Measurements from ENCODE around the gene WAS. TPM values are rescaled to one million over a fixed set of nuclear protein-coding genes. Genes with fewer than 3 reads are reported as not detected.

The WAS gene
- total and polyA plus RNA-seq, 2 experiments from 2014 or later: 0.32 to 0.56 TPM

DNA sequence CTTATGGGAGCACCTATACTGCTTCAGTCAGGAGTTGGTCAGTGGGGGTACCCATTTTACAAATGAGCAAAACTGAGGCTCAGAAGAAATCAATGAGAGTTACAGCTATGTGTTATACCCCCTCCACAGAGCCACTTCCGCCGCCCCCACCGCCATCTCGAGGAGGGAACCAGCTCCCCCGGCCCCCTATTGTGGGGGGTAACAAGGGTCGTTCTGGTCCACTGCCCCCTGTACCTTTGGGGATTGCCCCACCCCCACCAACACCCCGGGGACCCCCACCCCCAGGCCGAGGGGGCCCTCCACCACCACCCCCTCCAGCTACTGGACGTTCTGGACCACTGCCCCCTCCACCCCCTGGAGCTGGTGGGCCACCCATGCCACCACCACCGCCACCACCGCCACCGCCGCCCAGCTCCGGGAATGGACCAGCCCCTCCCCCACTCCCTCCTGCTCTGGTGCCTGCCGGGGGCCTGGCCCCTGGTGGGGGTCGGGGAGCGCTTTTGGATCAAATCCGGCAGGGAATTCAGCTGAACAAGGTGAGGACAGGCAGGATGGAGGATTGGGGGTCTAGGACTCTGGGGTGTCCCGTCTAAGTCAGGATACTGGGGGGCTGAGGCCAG is 5.0 kb downstream of the WAS start:
- H2AFZ ChIP-seq: no peak overlapping the region
- Mint-ChIP-seq H3K4me1 (peaks cover 9% of the 10 kb centered on the region; the same call in 2 of the 3 replicates), H3K27me3 (ENCODE audit: insufficient read depth, low read depth, poor library complexity) (peaks cover 2% of the 10 kb centered on the region), H3K27ac (no peak overlapping the region), H3K36me3 (ENCODE audit: low read depth) (no peaks in the 10 kb centered on the region; the same call in 2 of the 3 replicates), H3K4me3 (no peak overlapping the region), H3K9me3 (no peaks in the 10 kb centered on the region; the same call in 2 of the 3 replicates)
- no peaks in the 10 kb centered on the region for H3K9me2 ChIP-seq (ENCODE audit: insufficient read depth)
- H3K27ac ChIP-seq (ENCODE audit: low read depth): no peak overlapping the region
- no peaks in the 10 kb centered on the region for H3K27me3 ChIP-seq (ENCODE audit: insufficient read depth)
- no peak overlapping the region for H3K4me2 ChIP-seq
- DNase-seq (ENCODE audit: low spot score) (no peak), ATAC-seq (no peak)
- no peaks in the 10 kb centered on the region for H4K20me1 ChIP-seq (replicated peaks; ENCODE audit: insufficient read depth)
- H3F3A ChIP-seq (replicated peaks; ENCODE audit: low read depth): no peaks in the 10 kb centered on the region
- no peaks in the 10 kb centered on the region for H3K36me3 ChIP-seq (ENCODE audit: insufficient read depth)
- H3K79me2 ChIP-seq (replicated peaks; ENCODE audit: insufficient read depth): no peaks in the 10 kb centered on the region
- H3K4me1 ChIP-seq (ENCODE audit: insufficient read depth): no peaks in the 10 kb centered on the region
- TF ChIP-seq, protein P1, sequence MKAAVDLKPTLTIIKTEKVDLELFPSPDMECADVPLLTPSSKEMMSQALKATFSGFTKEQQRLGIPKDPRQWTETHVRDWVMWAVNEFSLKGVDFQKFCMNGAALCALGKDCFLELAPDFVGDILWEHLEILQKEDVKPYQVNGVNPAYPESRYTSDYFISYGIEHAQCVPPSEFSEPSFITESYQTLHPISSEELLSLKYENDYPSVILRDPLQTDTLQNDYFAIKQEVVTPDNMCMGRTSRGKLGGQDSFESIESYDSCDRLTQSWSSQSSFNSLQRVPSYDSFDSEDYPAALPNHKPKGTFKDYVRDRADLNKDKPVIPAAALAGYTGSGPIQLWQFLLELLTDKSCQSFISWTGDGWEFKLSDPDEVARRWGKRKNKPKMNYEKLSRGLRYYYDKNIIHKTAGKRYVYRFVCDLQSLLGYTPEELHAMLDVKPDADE (IDR thresholded peaks at IDR 0.05): no peak
- TF ChIP-seq, protein P2, sequence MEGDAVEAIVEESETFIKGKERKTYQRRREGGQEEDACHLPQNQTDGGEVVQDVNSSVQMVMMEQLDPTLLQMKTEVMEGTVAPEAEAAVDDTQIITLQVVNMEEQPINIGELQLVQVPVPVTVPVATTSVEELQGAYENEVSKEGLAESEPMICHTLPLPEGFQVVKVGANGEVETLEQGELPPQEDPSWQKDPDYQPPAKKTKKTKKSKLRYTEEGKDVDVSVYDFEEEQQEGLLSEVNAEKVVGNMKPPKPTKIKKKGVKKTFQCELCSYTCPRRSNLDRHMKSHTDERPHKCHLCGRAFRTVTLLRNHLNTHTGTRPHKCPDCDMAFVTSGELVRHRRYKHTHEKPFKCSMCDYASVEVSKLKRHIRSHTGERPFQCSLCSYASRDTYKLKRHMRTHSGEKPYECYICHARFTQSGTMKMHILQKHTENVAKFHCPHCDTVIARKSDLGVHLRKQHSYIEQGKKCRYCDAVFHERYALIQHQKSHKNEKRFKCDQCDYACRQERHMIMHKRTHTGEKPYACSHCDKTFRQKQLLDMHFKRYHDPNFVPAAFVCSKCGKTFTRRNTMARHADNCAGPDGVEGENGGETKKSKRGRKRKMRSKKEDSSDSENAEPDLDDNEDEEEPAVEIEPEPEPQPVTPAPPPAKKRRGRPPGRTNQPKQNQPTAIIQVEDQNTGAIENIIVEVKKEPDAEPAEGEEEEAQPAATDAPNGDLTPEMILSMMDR (conservative IDR thresholded peaks at IDR 0.05; ENCODE audit: low read depth in 2 of 2): no peak
- TF ChIP-seq ZNF331 (CRISPR knock-in tag; IDR thresholded peaks at IDR 0.05; ENCODE audit: low read depth) (no peak), CREB1 (CRISPR knock-in tag; IDR thresholded peaks at IDR 0.05; ENCODE audit: low read depth) (no peak), EZH2 (IDR thresholded peaks at IDR 0.05; ENCODE audit: low read depth, unreplicated experiment) (no peak), EZH2phosphoT487 (IDR thresholded peaks at IDR 0.05; ENCODE audit: unreplicated experiment) (no peak), ZNF462 (CRISPR knock-in tag; IDR thresholded peaks at IDR 0.05) (no peak), STAT1 (IDR thresholded peaks at IDR 0.05; ENCODE audit: unreplicated experiment) (no peak), POLR2AphosphoS5 (IDR thresholded peaks at IDR 0.05; ENCODE audit: low read depth) (no peak), NANOG (IDR thresholded peaks at IDR 0.05; ENCODE audit: borderline replicate concordance) (no peak), ZNF114 (CRISPR knock-in tag; IDR thresholded peaks at IDR 0.05) (no peak), JUNB (IDR thresholded peaks at IDR 0.05; ENCODE audit: unreplicated experiment) (no peak)
- TF ChIP-seq, protein P3, sequence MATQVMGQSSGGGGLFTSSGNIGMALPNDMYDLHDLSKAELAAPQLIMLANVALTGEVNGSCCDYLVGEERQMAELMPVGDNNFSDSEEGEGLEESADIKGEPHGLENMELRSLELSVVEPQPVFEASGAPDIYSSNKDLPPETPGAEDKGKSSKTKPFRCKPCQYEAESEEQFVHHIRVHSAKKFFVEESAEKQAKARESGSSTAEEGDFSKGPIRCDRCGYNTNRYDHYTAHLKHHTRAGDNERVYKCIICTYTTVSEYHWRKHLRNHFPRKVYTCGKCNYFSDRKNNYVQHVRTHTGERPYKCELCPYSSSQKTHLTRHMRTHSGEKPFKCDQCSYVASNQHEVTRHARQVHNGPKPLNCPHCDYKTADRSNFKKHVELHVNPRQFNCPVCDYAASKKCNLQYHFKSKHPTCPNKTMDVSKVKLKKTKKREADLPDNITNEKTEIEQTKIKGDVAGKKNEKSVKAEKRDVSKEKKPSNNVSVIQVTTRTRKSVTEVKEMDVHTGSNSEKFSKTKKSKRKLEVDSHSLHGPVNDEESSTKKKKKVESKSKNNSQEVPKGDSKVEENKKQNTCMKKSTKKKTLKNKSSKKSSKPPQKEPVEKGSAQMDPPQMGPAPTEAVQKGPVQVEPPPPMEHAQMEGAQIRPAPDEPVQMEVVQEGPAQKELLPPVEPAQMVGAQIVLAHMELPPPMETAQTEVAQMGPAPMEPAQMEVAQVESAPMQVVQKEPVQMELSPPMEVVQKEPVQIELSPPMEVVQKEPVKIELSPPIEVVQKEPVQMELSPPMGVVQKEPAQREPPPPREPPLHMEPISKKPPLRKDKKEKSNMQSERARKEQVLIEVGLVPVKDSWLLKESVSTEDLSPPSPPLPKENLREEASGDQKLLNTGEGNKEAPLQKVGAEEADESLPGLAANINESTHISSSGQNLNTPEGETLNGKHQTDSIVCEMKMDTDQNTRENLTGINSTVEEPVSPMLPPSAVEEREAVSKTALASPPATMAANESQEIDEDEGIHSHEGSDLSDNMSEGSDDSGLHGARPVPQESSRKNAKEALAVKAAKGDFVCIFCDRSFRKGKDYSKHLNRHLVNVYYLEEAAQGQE (IDR thresholded peaks at IDR 0.05; ENCODE audit: unreplicated experiment): no peak
- no peak overlapping the region for H3K4me3 ChIP-seq
